HG03571 (cell line): ENCODE measurements around the gene ISG15.
"Not testable (repeated sequence)": the region's sequence is repeated elsewhere in the genome, so short reads cannot be mapped to it uniquely, and the experiment has no call there.

Experiments used
- ATAC-seq: cut with Tn5 transposase; IDR thresholded peaks from one replicate; pipeline ENCODE4 v1.9.1; 2021; ENCODE audit not compliant: unreplicated experiment

ISG15 gene

DNA sequence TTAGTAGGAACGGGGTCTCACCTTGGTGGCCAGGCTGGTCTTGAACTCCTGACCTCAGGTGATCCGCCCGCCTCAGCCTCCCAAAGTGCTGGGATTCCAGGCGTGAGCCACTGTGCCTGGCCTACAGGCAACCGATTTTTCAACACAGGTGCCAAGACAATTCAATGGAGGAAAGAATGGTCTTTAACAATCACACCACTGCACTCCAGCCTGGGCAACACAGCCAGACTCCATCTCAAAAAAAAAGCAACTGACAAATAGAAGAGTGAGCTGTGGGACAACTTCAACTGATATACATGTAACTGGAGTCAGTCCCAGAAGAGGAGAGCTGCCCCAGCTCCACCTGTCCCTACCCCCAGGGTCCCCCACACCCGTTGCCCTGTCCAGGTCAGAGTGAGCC, 18.8 kb upstream of the ISG15 start:
- ATAC-seq, result not testable (repeated sequence)

DNA sequence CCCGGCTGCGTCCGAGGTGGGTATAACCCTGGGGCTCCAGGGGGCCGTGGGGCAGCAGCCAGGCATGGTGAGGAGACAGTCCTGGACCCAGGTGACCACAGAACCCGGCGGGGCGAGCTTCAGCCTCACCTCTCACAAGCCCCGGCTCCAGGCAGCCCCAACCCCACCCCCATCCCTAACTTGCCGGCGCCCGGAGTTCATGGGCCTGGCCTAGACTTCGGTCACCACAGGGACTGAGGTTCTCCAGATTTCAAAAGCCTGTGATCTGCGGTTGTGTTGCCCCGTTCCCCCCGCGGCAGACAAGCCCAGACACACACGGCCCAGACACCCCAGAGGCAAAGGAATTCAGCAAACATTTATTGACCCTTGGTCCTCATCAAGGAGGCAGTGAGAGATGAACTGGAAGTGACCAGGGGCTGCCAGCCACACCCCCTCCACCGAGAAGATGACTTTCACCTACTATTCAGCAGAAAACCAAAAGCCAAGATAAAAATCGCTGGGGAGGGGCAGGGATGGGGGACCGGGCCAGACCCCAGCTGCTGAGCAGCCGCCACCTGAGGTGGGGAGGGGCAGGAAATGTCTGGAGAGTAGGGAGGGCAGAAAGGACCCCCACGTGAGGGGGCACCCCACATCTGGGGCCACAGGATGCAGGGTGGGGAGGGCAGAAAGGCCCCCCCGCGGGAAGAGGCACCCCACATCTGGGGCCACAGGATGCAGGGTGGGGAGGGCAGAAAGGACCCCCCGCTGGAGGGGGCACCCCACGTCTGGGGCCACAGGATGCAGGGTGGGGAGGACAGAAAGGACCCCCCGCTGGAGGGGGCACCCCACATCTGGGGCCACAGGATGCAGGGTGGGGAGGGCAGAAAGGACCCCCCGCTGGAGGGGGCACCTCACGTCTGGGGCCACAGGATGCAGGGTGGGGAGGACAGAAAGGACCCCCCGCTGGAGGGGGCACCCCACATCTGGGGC, 17.3 kb upstream of the ISG15 start:
- no peak for ATAC-seq

DNA sequence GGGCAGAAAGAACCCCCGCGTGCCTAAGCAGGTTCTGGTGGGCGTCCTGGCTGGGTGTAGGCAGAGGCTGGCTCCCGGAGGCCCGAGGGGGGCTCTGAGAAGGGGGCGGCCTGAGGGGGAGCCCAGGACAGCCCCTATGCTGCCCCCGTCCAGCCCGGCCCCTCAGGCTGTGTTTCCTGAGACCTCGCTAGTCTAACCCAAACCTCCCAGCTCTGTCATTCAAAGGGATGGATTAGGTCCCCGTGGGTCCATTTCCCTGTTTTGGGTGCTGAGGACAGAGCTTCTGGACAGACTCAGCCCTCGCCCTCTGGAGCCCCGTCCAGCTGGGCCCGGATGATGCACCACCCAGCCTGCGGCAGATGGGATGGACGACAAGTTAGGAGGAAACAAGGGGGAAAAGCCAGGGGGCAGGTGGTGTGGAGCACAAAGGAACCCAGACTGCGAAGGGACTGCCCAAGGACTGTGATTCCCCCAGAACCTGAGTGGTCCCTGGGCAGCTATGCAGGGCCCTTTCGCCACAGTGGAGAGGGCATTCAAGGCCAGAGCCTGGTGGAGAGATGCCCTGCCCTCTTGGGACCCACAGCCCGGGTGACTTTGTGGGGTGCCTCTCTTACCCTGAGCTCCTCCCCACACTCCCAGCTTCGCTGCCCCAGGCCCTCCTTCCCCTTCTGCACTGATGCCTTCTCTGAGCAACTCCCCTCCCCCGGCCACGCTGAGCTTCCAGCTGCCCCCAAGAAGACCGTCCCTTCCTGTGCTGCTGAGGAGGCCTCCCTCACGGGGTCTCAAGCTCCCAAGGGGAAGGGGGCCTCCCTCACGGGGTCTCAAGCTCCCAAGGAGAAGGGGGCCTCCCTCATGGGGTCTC, 16.2 kb upstream of the ISG15 start:
- no peak for ATAC-seq

DNA sequence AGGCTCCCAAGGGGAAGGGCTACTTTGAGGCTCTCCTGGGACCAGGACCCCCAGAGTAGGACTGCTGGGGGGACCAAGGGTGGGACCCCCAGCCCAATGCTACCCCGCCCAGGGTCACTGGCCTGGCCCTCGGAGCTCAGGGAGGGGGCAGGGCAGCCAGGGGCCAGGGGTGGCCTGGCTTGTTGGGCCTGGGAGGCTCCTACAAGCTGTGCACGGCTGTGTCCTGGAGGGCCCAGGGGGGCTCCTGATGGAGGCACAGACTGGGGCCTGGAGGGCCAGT, 15.6 kb upstream of the ISG15 start:
- ATAC-seq, result no peak

DNA sequence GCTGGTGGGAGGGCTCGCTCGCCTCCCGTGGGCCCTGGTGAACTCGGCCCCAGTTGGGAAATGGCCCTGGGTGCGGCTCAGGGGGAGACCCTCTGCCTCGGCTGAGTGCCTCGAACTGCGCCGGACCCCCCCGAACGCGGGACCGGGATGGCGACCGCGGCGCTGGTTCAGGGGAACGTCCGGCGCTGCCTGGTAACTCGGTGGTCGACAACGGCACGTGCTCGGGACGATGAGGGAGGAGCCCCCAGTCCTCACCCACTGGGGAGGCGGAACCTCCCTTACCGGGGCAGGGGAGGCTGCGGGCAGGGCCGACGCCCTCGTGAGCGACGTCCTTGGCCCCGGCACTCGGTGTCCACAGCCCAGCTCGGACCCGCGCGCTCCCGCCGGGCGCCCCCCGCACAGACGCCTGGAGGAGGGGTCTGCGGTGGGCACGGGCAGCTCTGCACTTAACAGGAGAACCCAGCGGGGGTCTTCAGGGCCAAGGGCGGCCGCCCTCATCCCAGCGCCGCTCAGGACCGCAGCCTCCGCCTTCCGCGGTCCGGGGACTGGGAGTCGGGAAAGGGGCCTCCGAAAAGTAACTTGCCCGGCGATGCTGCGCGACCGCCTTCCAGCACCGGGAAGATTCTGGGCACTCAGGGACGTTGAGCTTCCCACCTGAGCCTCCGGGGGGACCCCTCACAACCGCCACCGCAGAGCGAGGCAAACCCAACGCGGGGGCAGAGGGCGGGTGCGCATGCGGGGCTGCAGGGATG, 15.1 kb upstream of the ISG15 start:
- no peak for ATAC-seq

DNA sequence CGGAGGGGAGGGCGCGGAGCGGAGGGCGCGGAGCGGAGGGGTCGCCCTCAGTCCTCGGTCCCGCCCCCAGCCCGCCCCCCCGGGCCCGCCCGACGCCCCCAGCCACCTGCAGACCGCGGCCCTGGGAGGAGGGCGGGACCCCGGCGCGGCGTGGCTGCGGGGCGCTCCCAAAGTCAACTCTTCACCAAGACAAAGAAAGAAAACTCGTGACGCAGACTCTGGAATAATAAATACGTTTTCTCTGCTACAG, 14.6 kb upstream of the ISG15 start:
- no peak for ATAC-seq

DNA sequence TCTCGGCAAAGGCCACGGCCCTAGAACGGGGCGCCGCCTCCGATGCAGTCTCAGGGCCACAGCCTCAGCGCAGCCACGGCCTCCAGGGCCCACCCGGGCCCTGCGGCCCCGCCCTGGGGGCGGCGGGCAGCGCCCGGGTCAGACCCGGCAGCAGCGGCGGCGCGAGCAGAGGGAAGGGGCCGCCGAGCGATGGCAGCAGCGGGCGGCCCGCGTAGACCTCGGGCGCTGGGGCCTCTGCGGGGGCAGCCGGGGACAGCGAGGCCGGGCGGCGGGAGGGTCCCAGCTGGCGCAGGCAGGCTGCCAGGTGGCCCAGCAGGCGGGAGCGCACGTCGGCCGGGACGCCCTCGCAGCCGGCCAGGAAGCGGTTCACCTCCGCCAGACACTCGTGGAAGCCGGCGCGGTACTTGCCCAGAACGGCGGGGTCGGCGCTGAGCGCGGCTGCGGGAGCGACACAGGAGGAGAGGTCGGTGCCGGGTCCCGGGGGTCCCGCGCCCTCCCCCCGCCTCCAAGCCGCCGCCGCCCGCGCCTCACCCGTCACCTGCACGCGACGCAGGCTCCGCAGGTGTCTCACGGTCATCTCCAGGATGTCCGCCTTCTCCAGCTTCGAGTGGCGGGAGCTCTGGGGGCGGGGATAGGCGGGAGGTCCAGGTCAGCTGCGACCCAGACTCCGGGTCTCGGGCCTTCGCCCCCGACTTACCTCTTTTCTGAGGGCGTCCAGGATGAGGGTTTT, 14.1 kb upstream of the ISG15 start:
- ATAC-seq, result no peak

DNA sequence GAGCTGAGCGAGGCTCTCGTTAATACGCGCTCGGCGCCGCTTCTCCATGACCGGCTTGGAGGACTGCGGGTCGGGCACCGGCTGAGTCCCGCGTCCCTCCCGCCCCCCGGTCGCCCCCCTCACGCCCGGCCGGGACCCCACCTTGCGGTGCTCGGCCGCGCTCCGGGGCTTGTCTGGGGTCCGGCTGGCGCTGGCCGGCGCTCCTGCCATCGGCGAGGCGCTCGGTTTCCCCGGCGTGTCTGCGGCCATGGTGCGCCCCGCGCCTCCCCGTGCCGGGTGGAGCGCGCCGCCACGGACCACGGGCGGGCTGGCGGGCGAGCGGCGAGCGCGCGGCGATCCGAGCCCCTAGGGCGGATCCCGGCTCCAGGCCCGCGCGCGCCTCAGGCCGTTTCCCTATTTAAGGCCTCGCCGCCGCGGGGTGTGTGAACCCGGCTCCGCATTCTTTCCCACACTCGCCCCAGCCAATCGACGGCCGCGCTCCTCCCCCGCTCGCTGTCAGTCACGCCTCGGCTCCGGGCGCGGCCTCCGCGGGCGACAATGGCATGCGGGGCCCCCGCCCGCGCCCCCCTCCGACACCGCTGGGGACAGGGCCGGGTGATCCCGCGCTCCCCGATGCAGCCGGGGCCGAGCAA, 13.5 kb upstream of the ISG15 start, which contains the start of gene HES4:
HES4 (minus strand) TSS at position 373 of the 632 bp plus-strand sequence; CDS start at position 249, 124 bp downstream.
- no peak for ATAC-seq

DNA sequence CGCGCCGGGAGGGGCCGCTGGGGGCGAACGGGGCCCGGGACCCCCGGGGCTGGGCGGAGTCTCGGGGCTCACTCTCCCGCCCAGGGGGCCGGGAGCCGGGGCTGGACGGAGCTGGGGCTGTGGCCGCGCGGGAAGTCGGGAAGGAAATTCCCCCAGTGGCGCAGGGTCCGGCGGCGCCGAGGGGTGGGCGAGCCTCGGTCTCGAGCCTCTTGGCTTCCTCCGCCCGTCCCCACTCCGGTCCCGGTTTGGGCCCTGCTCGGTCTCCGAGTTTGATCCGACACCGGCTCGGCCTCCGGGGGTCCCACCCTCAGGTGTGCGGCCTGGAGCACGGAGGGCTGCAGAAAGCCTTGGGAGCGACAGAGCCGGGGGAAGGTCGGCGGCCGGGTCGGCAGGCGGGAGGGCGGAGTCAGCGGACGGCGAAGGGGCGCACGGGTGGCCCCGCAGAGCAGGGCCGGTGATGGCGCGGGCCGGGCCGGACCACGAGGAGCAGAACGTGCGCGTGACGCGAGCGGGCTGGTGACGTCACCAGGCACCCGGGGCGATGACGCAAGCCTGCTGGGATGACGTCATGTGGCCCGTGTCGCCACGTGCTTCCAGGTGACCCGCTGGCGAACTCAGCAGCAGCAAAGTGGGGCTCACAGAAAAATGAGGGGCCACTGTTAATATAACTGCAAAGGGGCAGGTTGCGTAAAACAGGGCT, 12.8 kb upstream of the ISG15 start:
- ATAC-seq, result no peak

DNA sequence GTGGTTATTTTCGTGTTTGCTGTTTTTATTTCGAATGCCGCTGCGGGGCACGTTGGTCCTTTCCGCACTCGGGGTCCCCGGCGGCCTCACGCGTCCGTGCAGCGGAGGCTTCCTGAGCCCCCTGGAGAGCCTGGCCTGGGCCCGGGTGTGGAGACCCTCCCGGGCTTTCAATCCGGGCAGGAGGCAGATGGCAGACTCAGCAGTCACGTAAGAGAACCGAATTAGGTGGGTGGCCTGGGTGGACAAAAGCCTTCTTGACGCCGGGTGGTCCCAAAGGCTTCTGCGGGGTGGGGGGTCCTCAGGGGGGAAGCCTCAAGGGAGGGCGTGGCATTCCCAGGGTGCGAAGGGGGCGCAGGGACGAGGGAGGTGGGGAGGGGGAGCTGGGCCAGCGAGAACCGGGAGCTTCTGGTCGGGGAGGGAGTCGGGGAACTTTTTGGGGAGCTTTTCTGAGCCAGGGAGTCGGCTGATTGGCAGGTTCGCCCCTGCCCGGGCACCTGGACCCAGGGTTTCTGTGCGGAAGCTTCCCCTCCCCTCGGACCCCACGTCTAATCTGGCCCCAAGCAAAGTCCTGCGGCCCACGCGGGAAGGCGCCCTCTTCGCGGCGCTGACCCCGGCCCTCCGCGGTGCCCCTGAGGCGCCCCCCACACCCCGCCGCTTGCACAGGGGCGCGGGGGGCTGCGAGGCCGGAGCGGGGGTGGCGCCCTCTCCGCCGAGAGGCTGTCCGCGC, 12.1 kb upstream of the ISG15 start:
- ATAC-seq, result no peak

DNA sequence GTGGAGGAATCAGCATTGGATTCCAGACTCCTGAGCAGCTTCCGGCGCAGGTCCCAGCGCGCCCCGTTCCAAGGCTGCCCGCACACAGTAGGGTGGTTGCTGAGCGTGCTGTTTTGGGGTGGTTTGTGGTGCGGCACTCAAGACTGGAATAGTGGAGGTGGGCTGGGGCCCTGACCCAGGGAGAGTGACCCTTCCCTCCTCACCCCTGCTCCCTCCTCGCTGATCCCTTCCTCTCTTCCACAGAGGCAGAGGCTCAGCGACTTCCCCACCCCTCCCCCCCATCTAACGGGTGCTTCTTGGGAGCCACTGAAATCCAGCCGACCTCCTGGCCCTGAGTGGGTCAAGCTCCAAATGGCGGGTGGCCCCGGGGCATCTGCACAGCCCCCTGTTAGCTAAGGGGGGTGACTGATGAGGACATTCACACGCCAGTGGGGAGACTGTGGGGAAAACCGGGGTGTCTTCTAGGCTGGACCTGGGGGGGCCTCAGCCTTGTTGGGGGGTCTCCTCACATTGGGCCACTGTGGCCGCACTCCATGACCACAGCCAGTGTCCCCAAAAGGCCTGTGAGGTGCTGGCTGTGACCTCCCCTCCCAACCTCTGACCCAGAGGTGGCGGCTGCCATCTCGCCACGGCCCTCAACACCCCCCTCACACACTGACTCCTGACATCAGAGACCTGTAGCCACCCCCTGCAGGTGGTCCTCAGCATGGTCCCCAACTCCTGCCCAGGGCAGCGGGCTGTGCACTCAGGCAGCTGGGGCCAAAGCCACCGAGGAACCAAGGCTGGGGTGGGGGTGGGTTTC, 9.5 kb upstream of the ISG15 start:
- ATAC-seq, result no peak

DNA sequence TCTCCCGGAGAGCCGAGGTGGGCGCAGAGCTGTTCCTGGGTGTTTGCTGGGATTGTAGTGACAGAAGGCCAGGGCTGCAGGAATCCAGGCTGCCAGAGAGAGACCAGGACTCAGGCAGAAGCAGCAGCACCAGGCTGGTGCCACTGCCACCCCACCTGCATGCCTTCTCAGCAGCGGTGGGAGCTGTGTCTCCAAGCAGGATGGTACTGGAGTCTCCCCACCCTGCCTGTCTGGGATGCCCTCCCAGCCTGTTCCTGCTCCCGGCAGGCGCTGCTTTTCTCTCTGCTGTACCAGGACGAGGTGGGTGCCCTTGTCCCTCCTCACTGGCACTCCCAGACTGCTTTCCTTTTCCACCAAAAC, 8.9 kb upstream of the ISG15 start:
- ATAC-seq, result no peak

DNA sequence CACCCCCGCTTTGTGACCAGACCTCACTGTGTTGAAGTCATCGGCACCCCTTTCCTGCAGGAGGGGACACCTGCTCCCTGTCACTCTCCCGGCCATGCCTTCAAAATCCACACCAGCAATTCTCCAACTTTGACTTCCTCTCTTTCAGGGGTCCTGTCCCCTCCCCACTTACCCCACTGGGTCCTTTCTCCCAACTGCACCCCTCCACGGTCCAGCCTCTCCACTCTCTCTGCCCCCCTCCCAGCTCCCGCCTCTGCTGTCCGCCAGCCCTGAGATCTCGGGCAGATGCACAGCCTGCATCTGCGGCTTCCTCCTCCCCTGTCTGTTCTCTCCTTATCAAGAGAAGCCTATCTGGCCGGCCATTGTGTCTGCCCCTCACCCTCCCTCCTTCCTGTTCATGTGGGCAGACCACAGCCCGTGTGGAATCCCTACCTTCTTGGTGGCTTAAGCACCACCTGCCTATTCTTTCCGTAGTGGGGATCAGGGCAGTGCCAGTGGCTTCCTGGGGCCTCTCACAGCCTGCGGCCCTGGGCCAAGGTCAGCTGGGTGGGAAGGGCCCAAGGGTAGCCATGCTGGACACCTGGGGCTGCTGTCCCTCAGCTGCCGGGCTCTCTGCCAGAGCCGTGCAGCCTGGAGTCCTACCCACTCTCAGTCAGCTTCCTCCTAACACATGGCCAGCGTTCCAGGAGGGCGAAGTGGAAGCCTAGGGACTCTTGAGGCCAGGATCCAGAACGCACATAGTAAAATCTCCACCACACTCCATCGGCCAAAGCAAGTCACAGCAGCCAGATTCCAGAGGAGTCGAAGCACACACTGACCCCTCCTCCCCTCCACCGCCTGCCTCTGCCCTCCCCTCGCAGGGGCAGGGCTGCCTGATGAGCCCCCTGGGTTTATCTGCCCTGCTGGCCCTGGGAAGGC, 8.3 kb upstream of the ISG15 start:
- no peak for ATAC-seq

DNA sequence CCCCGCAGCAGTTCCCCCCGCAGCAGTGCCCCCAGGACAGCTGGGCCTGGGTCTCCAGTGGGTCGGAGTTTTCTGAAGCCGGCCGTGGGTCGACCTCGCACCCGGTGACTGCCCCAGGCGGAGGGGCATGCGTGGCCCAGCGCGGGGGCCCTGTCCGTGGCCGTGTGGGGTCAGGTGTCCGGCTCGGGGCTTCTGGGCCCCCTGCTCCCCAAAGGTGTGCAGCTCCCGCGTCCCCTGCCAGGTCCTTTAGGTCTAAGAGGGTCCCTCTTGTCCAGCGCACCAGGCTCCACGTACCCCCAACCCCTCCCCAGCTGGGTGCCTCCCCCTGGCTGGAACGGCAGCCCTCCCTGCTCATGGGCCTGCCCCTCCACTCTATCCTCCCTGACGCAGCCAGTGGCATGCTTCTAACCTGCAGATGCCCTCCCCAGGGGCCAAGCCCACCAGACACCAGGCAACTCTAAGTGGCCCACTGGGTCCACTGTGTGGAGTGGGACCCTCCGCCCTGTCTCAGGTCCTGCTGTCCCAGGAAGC, 7.5 kb upstream of the ISG15 start:
- no peak for ATAC-seq

DNA sequence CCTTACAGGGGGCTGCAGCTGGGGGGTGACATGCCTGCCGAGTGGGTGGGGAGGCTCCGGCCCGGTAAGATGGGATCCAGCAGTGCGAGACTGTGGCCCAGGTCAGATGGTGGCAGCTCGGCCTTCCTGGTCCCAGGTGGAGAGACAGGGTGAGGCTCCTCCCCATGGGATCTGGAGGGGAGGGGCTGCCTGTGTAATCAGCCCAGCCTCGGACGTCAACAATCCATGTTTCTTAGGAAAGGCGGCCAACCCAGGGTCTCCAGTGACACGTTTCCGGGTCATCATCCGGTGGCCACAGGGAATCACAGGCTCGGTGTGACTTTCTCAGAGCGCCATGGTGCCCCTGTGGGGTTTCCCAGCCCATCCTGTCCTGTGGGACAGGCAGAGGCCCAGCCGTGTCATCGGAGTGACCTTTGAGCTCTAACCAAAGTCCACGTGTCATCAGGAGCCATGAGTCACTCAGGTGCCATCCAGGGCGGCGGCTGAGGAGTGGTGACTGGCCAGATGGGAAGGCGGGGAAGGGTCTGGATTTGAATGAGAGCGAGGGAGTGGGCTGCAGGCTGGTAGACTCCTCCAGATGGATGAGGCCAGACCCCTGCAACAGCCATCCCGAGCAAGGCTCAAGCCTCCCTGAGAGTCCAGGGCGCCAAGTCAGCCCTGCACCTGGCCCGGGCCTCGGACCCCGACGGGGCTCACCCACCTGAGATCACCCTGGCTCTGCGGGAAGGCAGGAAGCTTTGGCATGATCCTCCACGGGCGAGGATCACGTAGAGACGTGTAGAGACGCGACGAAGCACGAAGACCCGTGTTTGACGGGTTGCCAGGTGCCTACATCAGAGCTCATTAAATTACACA, 6.8 kb upstream of the ISG15 start:
- ATAC-seq, result no peak

DNA sequence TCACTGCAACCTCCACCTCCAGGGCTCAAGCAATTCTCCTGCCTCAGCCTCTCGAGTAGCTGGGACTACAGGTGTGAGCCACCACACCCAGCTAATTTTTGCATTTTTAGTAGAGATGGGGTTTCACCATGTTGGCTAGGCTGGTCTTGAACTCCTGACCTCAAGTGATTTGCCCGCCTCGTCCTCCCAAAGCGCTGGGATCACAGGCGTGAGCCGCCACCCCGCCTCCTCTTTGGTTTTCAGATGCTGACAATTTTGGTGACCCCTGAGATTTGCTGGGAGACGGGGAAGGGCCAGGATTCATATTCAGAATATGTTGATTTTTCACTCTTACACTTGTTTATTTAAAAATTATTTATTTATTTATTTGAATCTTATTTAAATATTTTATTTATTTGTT, 3.2 kb upstream of the ISG15 start:
- ATAC-seq, result not testable (repeated sequence)
